GM12892 (cell line): ENCODE measurements around the gene TPST1.

Source experiments
- POLR2A ChIP-seq: IDR thresholded peaks from 2 replicates; pipeline ENCODE4 v1.6.1; 2011; ENCODE audit warnings: low read depth, low read length, control low read depth
- POLR2AphosphoS5 ChIP-seq: IDR thresholded peaks from 2 replicates; pipeline ENCODE4 v1.6.1; 2011; ENCODE audit warnings: low read depth, low read length, control low read depth
- TAF1 ChIP-seq: IDR thresholded peaks from 2 replicates; pipeline ENCODE4 v1.6.1; 2011; ENCODE audit warnings: low read depth, mild to moderate bottlenecking, control low read depth, low read length, borderline replicate concordance

GRCh38 chr7:66283003-66283920 is 78.1 kb downstream of the TPST1 start:
- TF ChIP-seq POLR2AphosphoS5 = no peak
- TF ChIP-seq POLR2A = no peak
- TF ChIP-seq TAF1 = no peak
